Ovary (tissue), 9 donors: Measurements from ENCODE around the gene FAM24B. TPM values are rescaled to one million over a fixed set of nuclear protein-coding genes. Genes with fewer than 3 reads are reported as not detected.

Experiments
- DNase-seq, 5 donors: peaks; one replicate each; pipeline ENCODE4 v3.0.0-alpha.2; 2019 to 2020
- H3K27ac ChIP-seq, 2 donors: fragments of 200-600 bp; one replicate each; pipeline versions ENCODE4 v1.5.1 to v1.8.0; 2019 to 2022
- H3K27me3 ChIP-seq: fragments of 200-600 bp; one replicate; pipeline ENCODE4 v1.8.0; 2022
- H3K36me3 ChIP-seq: fragments of 200-600 bp; sonication (generic); one replicate; pipeline ENCODE4 v1.5.1; 2019
- H3K4me1 ChIP-seq: one replicate; pipeline ENCODE4 v1.8.1; 2013; ENCODE audit warnings: mild to moderate bottlenecking, moderate library complexity; ENCODE audit not compliant: insufficient read depth
- H3K4me3 ChIP-seq: fragments of 200-600 bp; sonication (generic); one replicate; pipeline ENCODE4 v1.5.1; 2017
- H3K9me3 ChIP-seq, 2 donors: fragments of 200-600 bp in 1 of 2; sonication (generic) in 1 of 2; one replicate each; pipeline versions ENCODE4 v1.5.1 to v1.8.1; 2013 to 2019; ENCODE audit warnings: mild to moderate bottlenecking in 1 of 2, moderate library complexity in 1 of 2
- EP300 ChIP-seq: sonication (generic); formaldehyde crosslinking; IDR thresholded peaks from one replicate; pipeline ENCODE4 v1.6.1; 2017; ENCODE audit warnings: antibody characterized with exemption
- POLR2A ChIP-seq: fragments of 450-650 bp; IDR thresholded peaks from one replicate; pipeline ENCODE4 v1.6.1; 2017; ENCODE audit warnings: antibody characterized with exemption, mild to moderate bottlenecking, moderate library complexity
- WGBS, 3 donors: extraction: QIAGEN DNeasy Blood & Tissue Kit in 1 of 3; methylation state at CpG; one replicate each; pipeline versions ENCODE4 v1.1.5 to v1.1.7; 2013 to 2017; 5-methylcytosine and 5-hydroxymethylcytosine counted together
- intact Hi-C, 4 donors: fragments of 100-400 bp; cut with DNase I; formaldehyde crosslinking; loops; one replicate each; pipeline versions ENCODE4 v1.11.0 to v1.15.1; 2022 to 2023
- polyA plus RNA-seq, 2 donors: library from polyadenylated mRNA; stranded (reverse); fragments of 200-250 nt in 1 of 2; fragments of 350-450 nt in 1 of 2; fragmentation: Illumina TruSeq in 1 of 2; extraction: RNeasy Lipid Tissue Mini Kit (QIAGEN cat#74804) in 1 of 2; gene quantifications; one replicate each; pipeline ENCODE4 v1.2.3, GENCODE V29; 2013 to 2014
- total RNA-seq, 7 donors: library from RNA; depleted of rRNA in 2 of 7; stranded (reverse); fragments of >200 nt in 2 of 7; fragmentation: NEBNext Ultra II Directional in 3 of 7; extraction: Animal tissue kit (Norgen Biotek cat#: 25700) in 3 of 7; gene quantifications; one replicate each; pipeline versions ENCODE4 v1.1.0 to v1.2.4, GENCODE V29; 2016 to 2023
- TF ChIP-seq, protein P1 (sequence below), 3 donors: fragments of 450-650 bp in 2 of 3; fragments of 200-600 bp in 1 of 3; IDR thresholded peaks; one replicate each; pipeline versions ENCODE4 v1.5.1 to v1.8.0; 2016 to 2022; ENCODE audit warnings: antibody characterized with exemption in 3 of 3, mild to moderate bottlenecking in 1 of 3
- donor health status: DM: no; HTN: no; CAD: no; lungs with moderate emphysema.
- donor health status: DM: no; HTN: no; CAD: no.
- donor health status: Bipolar disorder and iron deficiency.
- donor health status: DM: yes; HTN: yes; CAD: no.
- donor health status: DM: no; HTN: no; CAD: no.
- donor health status: DM: yes; HTN: yes; CAD: no.

FAM24B gene
- total and polyA plus RNA-seq, 9 donors: 1.8 to 4.2 (median 2.8) TPM

DNA sequence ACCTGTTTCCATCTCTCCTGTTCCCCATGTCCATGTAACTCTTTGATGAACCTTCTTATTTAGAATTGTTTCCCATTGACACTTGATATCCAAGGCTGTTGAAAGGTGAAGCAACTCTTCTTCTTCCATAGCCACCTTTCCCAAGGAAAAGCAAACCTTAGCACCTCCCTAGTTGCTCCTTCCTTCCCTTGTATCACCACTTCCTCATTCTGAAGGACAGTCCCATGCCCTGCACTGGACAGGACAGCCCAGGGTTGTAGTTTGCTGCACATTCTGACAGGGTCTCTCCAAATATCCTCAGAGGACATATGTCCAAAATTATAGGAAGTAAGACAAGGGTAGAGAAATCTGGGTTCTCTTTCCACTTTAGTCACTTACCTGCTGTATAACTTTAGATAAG lies 39.9 kb downstream of the FAM24B start:
- no peak for DNase-seq
- H3K4me1 ChIP-seq: no peaks in the 10 kb centered on the region
- no peak overlapping the region for H3K4me3 ChIP-seq
- no peaks in the 10 kb centered on the region for H3K27me3 ChIP-seq
- intact Hi-C loops: no loop called here
- no peaks in the 10 kb centered on the region for H3K36me3 ChIP-seq
- TF ChIP-seq EP300: no peak
- TF ChIP-seq, protein P1, sequence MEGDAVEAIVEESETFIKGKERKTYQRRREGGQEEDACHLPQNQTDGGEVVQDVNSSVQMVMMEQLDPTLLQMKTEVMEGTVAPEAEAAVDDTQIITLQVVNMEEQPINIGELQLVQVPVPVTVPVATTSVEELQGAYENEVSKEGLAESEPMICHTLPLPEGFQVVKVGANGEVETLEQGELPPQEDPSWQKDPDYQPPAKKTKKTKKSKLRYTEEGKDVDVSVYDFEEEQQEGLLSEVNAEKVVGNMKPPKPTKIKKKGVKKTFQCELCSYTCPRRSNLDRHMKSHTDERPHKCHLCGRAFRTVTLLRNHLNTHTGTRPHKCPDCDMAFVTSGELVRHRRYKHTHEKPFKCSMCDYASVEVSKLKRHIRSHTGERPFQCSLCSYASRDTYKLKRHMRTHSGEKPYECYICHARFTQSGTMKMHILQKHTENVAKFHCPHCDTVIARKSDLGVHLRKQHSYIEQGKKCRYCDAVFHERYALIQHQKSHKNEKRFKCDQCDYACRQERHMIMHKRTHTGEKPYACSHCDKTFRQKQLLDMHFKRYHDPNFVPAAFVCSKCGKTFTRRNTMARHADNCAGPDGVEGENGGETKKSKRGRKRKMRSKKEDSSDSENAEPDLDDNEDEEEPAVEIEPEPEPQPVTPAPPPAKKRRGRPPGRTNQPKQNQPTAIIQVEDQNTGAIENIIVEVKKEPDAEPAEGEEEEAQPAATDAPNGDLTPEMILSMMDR (IDR thresholded peaks at IDR 0.05): no peak
- TF ChIP-seq POLR2A: no peak
- H3K9me3 ChIP-seq: no peaks in the 10 kb centered on the region
- no peak overlapping the region for H3K27ac ChIP-seq

DNA sequence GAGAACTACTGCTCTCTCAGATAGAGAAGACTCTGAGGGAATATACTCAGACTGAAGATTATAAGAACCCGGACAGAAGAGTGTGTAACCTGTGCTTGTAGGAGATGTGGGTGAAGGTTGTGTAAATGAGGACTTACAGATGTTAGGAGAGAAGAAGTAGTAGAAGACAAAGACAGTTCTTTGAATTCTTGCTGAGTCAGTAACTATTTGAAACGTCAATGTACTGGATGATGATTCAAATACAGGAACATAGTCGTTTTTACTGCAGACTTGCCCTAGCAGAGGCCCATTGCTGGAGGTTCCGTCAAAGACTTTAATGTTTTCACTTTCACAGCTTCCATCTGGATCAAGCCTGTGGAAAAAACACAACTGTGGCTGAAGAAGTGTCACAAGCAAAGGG lies 40.5 kb downstream of the FAM24B start:
- no peaks in the 10 kb centered on the region for H3K36me3 ChIP-seq
- intact Hi-C loops: no loop called here
- TF ChIP-seq POLR2A (no peak), EP300 (no peak)
- TF ChIP-seq, protein P1 (IDR thresholded peaks at IDR 0.05): no peak

DNA sequence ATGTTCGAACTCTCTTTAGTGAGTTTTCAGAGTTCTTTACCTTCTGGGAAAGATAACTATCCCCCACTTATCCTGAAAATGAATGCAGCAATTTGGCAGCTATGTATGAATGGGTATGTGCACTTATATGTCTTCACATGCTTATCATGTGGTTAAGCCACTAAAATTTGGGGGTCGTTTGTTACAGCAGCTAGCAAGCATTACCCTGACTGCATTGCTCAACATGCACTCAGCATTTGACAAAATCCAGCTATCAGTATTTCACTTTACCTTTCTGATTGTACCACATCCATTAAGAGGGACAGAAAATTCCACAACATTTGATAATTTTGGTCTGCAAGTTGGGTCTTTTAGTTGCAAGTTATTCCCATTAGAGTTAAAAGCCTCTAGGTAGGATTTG lies 43.5 kb downstream of the FAM24B start:
- Histone ChIP-seq H3K27me3 (no peaks in the 10 kb centered on the region), H3K4me3 (no peak overlapping the region), H3K36me3 (no peaks in the 10 kb centered on the region), H3K4me1 (no peaks in the 10 kb centered on the region), H3K27ac (no peak overlapping the region), H3K9me3 (no peaks in the 10 kb centered on the region)
- TF ChIP-seq EP300: no peak
- no peak for TF ChIP-seq POLR2A
- TF ChIP-seq, protein P1 (IDR thresholded peaks at IDR 0.05): no peak
- 86 to 96% (median 88%) methylated on average over 2 of the region's 2 CpGs for WGBS, 3 donors
- no peak for DNase-seq
- intact Hi-C loops: no loop called here

More for the DNA sequence above, 40.5 kb downstream of the FAM24B start:
- Histone ChIP-seq H3K27me3 (no peaks in the 10 kb centered on the region), H3K27ac (no peak overlapping the region), H3K4me3 (no peak overlapping the region), H3K4me1 (no peaks in the 10 kb centered on the region), H3K9me3 (no peaks in the 10 kb centered on the region)
- WGBS, 3 donors: 76 to 86% (median 85%) methylated on average over 4 of the region's 4 CpGs
- no peak for DNase-seq

DNA sequence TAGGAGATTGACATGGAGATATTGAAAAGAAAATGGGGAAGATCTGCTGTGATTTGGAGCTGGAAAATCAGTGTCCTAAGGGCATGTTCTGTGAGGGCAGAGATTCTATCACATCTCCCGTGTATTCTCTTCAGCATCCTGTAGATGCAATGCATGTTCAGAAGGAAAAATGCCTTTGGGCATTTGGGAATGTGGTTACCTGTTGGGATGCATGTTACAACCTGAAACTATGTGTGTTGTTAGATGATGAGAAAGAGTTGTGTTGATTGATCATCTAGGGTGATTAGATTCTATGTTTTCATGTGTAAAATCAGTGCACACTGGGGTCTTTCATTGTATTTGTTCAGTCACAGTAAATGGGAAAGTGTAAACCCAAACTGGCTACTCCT lies 48.4 kb downstream of the FAM24B start:
- TF ChIP-seq POLR2A: no peak
- no peak for TF ChIP-seq EP300
- TF ChIP-seq, protein P1 (IDR thresholded peaks at IDR 0.05): no peak
- Histone ChIP-seq H3K4me3 (no peak overlapping the region), H3K36me3 (no peaks in the 10 kb centered on the region), H3K27me3 (no peaks in the 10 kb centered on the region), H3K4me1 (no peaks in the 10 kb centered on the region), H3K27ac (no peak overlapping the region), H3K9me3 (no peaks in the 10 kb centered on the region)
- no peak for DNase-seq
- 78 to 81% (median 79%) methylated on average over 1 of the region's 1 CpG for WGBS, 3 donors
- intact Hi-C loops: no loop called here
